HepG2 (cell line): ENCODE measurements around the gene RRP12. TPM values are rescaled to one million over a fixed set of nuclear protein-coding genes. Genes with fewer than 3 reads are reported as not detected.
"Not testable (repeated sequence)": the region's sequence is repeated elsewhere in the genome, so short reads cannot be mapped to it uniquely, and the experiment has no call there.

Source experiments
- ATAC-seq: fragments of 200-7000 bp; cut with Tn5 transposase; 3 replicates; pipeline ENCODE4 v1.9.1; 2020; ENCODE audit warnings: mild to moderate bottlenecking, moderate library complexity
- BruUV-seq: library from RNA; stranded (reverse); fragments of 400-500 nt; replicated peaks from 2 replicates; lab custom pipeline; 2021; lab: Mats Ljungman, UMichigan
- CTCF ChIA-PET: fragments of 300-600 bp; formaldehyde crosslinking; extraction: SDS; loops from one replicate; lab custom pipeline; 2021; ENCODE audit warnings: low total read pairs, inconsistent platforms, low intra/inter-chr PET ratio; lab: Yijun Ruan, JAX
- POLR2A ChIA-PET: fragments of 350-600 bp; sonication (Branson Sonifier 250); formaldehyde crosslinking; loops from one replicate; lab custom pipeline; 2020; ENCODE audit warnings: antibody characterized with exemption, inconsistent platforms; lab: Yijun Ruan, JAX
- DNase-seq: peaks from one replicate; pipeline ENCODE4 v3.0.0-alpha.2; 2015; ENCODE audit warnings: low spot score
- FAIRE-seq: peaks from 3 replicates; lab custom pipeline; 2011; peaks lifted over from hg19 to GRCh38; lab: Jason Lieb, UNC
- H2AFZ ChIP-seq: one replicate; pipeline ENCODE4 v1.6.1; 2011; ENCODE audit warnings: low read length, inconsistent platforms
- H3K27ac ChIP-seq: fragments of 300-600 bp; 3 replicates; pipeline ENCODE4 v1.8.0; 2011; ENCODE audit warnings: mixed run types, mild to moderate bottlenecking, mixed read lengths, low read length, inconsistent platforms; ENCODE audit not compliant: insufficient read depth; ENCODE audit errors: extremely low read length
- H3K27me3 ChIP-seq, 2 experiments: fragments of 200-600 bp in 1 of 2; 2 replicates in 1 of 2; 3 replicates in 1 of 2; pipeline versions ENCODE4 v1.6.0 to v1.8.0; 2011; ENCODE audit warnings: low read length in 2 of 2, mild to moderate bottlenecking in 2 of 2, moderate library complexity in 2 of 2, inconsistent platforms in 1 of 2; ENCODE audit not compliant: insufficient read depth in 2 of 2, control insufficient read depth in 1 of 2
- H3K36me3 ChIP-seq, 2 experiments: fragments of 200-600 bp in 1 of 2; replicated peaks in 1 of 2; 2 replicates in 1 of 2; 3 replicates in 1 of 2; pipeline versions ENCODE4 v1.5.1 to v1.8.0; 2011; ENCODE audit warnings: low read length in 2 of 2, inconsistent platforms in 1 of 2; ENCODE audit not compliant: insufficient read depth in 2 of 2, control insufficient read depth in 1 of 2
- H3K4me1 ChIP-seq: 2 replicates; pipeline ENCODE4 v1.5.1; 2012; ENCODE audit warnings: low read length, inconsistent platforms; ENCODE audit not compliant: insufficient read depth
- H3K4me2 ChIP-seq: 2 replicates; pipeline ENCODE4 v1.6.0; 2011; ENCODE audit warnings: low read depth, low read length, inconsistent platforms
- H3K4me3 ChIP-seq, 3 experiments: fragments of 200-600 bp in 1 of 3; sonication (generic), shearing (Covaris generic) in 1 of 3; replicated peaks in 1 of 3; 2 replicates each; pipeline ENCODE4 v1.5.1; 2011 to 2016; ENCODE audit warnings: low read length in 3 of 3, inconsistent platforms in 2 of 3, low read depth in 2 of 3, mild to moderate bottlenecking in 2 of 3, control low read depth in 1 of 3, mixed read lengths in 1 of 3; ENCODE audit not compliant: insufficient read depth in 1 of 3
- H3K79me2 ChIP-seq: one replicate; pipeline ENCODE4 v1.6.1; 2011; ENCODE audit warnings: low read length, inconsistent platforms; ENCODE audit not compliant: insufficient read depth
- H3K9ac ChIP-seq: 2 replicates; pipeline ENCODE4 v1.6.0; 2011; ENCODE audit warnings: mild to moderate bottlenecking, low read depth, low read length, inconsistent platforms; ENCODE audit not compliant: insufficient read depth
- H3K9me3 ChIP-seq: 2 replicates; pipeline ENCODE4 v1.5.1; 2012; ENCODE audit warnings: mild to moderate bottlenecking, low read length
- H4K20me1 ChIP-seq: 2 replicates; pipeline ENCODE4 v1.6.0; 2011; ENCODE audit warnings: inconsistent platforms, mild to moderate bottlenecking, low read length, moderate library complexity; ENCODE audit not compliant: insufficient read depth
- CENPX ChIP-seq: sonication (generic); formaldehyde crosslinking; IDR thresholded peaks from 2 replicates; pipeline ENCODE4 v1.9.0; 2021; ENCODE audit warnings: mild to moderate bottlenecking, missing genetic modification reagents, moderate library complexity
- JDP2 ChIP-seq: sonication (generic); formaldehyde crosslinking; IDR thresholded peaks from 2 replicates; pipeline ENCODE4 v1.8.1; 2022; ENCODE audit warnings: missing genetic modification reagents, borderline replicate concordance
- SALL2 ChIP-seq: sonication (generic); formaldehyde crosslinking; IDR thresholded peaks from 2 replicates; pipeline ENCODE4 v1.8.1; 2023; ENCODE audit warnings: mild to moderate bottlenecking, missing genetic modification reagents, inconsistent platforms
- SKI ChIP-seq: fragments of 450-650 bp; IDR thresholded peaks from one replicate; pipeline ENCODE4 v1.6.1; 2018; ENCODE audit warnings: mild to moderate bottlenecking; ENCODE audit not compliant: partially characterized antibody
- TAF1 ChIP-seq: sonication (generic); formaldehyde crosslinking; IDR thresholded peaks from 2 replicates; pipeline ENCODE4 v1.4.0; 2020; ENCODE audit warnings: missing genetic modification reagents
- ZBTB44 ChIP-seq: sonication (generic); formaldehyde crosslinking; IDR thresholded peaks from 2 replicates; pipeline ENCODE4 v1.4.0; 2020; ENCODE audit warnings: missing genetic modification reagents
- ZMAT5 ChIP-seq: sonication (generic); formaldehyde crosslinking; IDR thresholded peaks from 2 replicates; pipeline ENCODE4 v1.5.0; 2020; ENCODE audit warnings: mild to moderate bottlenecking, low read depth, missing genetic modification reagents, borderline replicate concordance
- ZSCAN22 ChIP-seq: sonication (generic); formaldehyde crosslinking; IDR thresholded peaks from 2 replicates; pipeline ENCODE4 v1.4.0; 2020; ENCODE audit warnings: mild to moderate bottlenecking, missing genetic modification reagents
- WGBS: methylation state at CpG from one replicate; pipeline ENCODE4 v1.1.6; 2017; ENCODE audit warnings: low lambda C conversion rate; 5-methylcytosine and 5-hydroxymethylcytosine counted together
- in situ Hi-C: cut with HindIII; loops from 2 replicates; pipeline ENCODE4 v1.10.0; 2017; ENCODE audit warnings: low pct_unique_long_range_greater_than_20kb; ENCODE audit not compliant: extremely low pct_ligation_motif_present
- intact Hi-C: fragments of 100-400 bp; cut with micrococcal nuclease; formaldehyde crosslinking; loops from one replicate; pipeline ENCODE4 v1.10.0; 2022; ENCODE audit not compliant: unreplicated experiment
- polyA plus RNA-seq, 8 experiments: library from polyadenylated mRNA; depleted of rRNA in 3 of 8; stranded (reverse) in 7 of 8; unstranded in 1 of 8; fragments of >200 nt; fragmentation: Illumina TruSeq in 4 of 8; extraction: Trizol in 4 of 8; gene quantifications; 2 replicates each; pipeline versions ENCODE4 v1.2.1 to v1.2.3, GENCODE V29; 2011 to 2016; ENCODE audit warnings: low read depth in 4 of 8, missing spikeins in 1 of 8, mixed read lengths in 1 of 8; ENCODE audit not compliant: insufficient read depth in 1 of 8
- total RNA-seq, 5 experiments: library from RNA; depleted of rRNA; stranded (reverse); fragments of >200 nt; fragmentation: Illumina TruSeq; extraction: Trizol; gene quantifications; 2 replicates each; pipeline ENCODE4 v1.2.3, GENCODE V29; 2016; ENCODE audit warnings: low read depth in 1 of 5

Gene RRP12
- total and polyA plus RNA-seq, 2 of the 13 experiments (the other 11 are each of a cell fraction or from before 2014, with no cell fraction given) = 13.2 to 39.4 TPM

GRCh38 chr10:97425964-97426775 lies 25.0 kb upstream of the RRP12 start, which contains the start of gene PGAM1 (continued):
- TF ChIP-seq ZBTB44 = no peak

- Histone ChIP-seq H4K20me1 (peaks cover 16% of the 10 kb centered on the region), H3K79me2 (peaks cover 28% of the 10 kb centered on the region), H3K4me1 (peaks cover 52% of the 10 kb centered on the region)
- ATAC-seq, H3K27ac ChIP-seq, in situ Hi-C loops, H3K27me3 ChIP-seq, H3K36me3 ChIP-seq, H3K4me3 ChIP-seq, intact Hi-C loops, H3K4me2 ChIP-seq, H2AFZ ChIP-seq, BruUV-seq, DNase-seq, H3K9ac ChIP-seq, FAIRE-seq, CTCF ChIA-PET, H3K9me3 ChIP-seq: not testable (repeated sequence)
- POLR2A ChIA-PET = interaction anchor here (1.1 to 1.6 kb wide), 2 partner anchors 11 to 23 kb away, joined by 3 read pairs; no protein-coding TSS in a partner anchor
- WGBS = 94% methylated on average over 8 of the region's 8 CpGs
These were observed 22.6 kb upstream of the RRP12 start for GRCh38 chr10:97423757-97424098.

GRCh38 chr10:97416565-97416964 lies 15.4 kb upstream of the RRP12 start:
- no peak overlapping the region for H2AFZ ChIP-seq
- ChIA-PET POLR2A (no interaction called here), CTCF (no interaction called here)
- 91% methylated on average over 6 of the region's 6 CpGs for WGBS
- FAIRE-seq (no peak), ATAC-seq (no peak), DNase-seq (no peak)
- in situ Hi-C loops = no loop called here
- no peak overlapping the region for H3K9ac ChIP-seq
- no peak overlapping the region for H3K4me2 ChIP-seq
- no peaks in the 10 kb centered on the region for H3K36me3 ChIP-seq
- H3K79me2 ChIP-seq = no peaks in the 10 kb centered on the region
- intact Hi-C loops = no loop called here
- no peaks in the 10 kb centered on the region for H4K20me1 ChIP-seq
- no peaks in the 10 kb centered on the region for H3K27me3 ChIP-seq
- no peaks in the 10 kb centered on the region for H3K9me3 ChIP-seq
- no peak for TF ChIP-seq TAF1 (CRISPR knock-in tag)
- no peak for TF ChIP-seq CENPX
- TF ChIP-seq JDP2 (CRISPR knock-in tag) = no peak
- TF ChIP-seq ZMAT5 = no peak
- no peak for TF ChIP-seq ZSCAN22
- no peak for TF ChIP-seq SKI
- TF ChIP-seq SALL2 (CRISPR knock-in tag) = no peak
- BruUV-seq = no TSS peak
- H3K4me3 ChIP-seq = no peak overlapping the region
- peaks cover 79% of the 10 kb centered on the region for H3K4me1 ChIP-seq
- H3K27ac ChIP-seq = no peak overlapping the region
